RWPE2 (cell line): ENCODE data around the gene GLCE.

Experiments used
- ATAC-seq: fragments of 200-7000 bp; cut with Tn5 transposase; 3 replicates; pipeline ENCODE4 v1.9.1; 2021; ENCODE audit warnings: low read depth
- DNase-seq: peaks from one replicate; pipeline ENCODE4 v3.0.0-alpha.2; 2020; ENCODE audit warnings: low spot score
- H3K27ac ChIP-seq: fragments of 450-650 bp; 2 replicates; pipeline ENCODE4 v1.5.1; 2017; ENCODE audit warnings: mild to moderate bottlenecking; ENCODE audit not compliant: poor library complexity, severe bottlenecking
- H3K27me3 ChIP-seq: fragments of 250-450 bp; sonication (Bioruptor Pico); 2 replicates; pipeline ENCODE4 v1.5.1; 2021; ENCODE audit warnings: mild to moderate bottlenecking, moderate library complexity; ENCODE audit not compliant: insufficient read depth, poor library complexity, severe bottlenecking
- H3K36me3 ChIP-seq: fragments of 250-450 bp; sonication (Bioruptor Pico); 2 replicates; pipeline ENCODE4 v1.5.1; 2020; ENCODE audit warnings: low read depth, mild to moderate bottlenecking, moderate library complexity
- H3K4me1 ChIP-seq: fragments of 250-450 bp; sonication (Bioruptor Pico); 2 replicates; pipeline ENCODE4 v1.5.1; 2021; ENCODE audit warnings: mild to moderate bottlenecking, moderate library complexity; ENCODE audit not compliant: insufficient read depth, poor library complexity, severe bottlenecking
- H3K4me3 ChIP-seq: fragments of 250-450 bp; sonication (Bioruptor Pico); 2 replicates; pipeline ENCODE4 v1.5.1; 2021; ENCODE audit warnings: mild to moderate bottlenecking, moderate library complexity; ENCODE audit not compliant: severe bottlenecking
- H3K9me3 ChIP-seq: fragments of 250-450 bp; sonication (Bioruptor Pico); 2 replicates; pipeline ENCODE4 v1.5.1; 2021; ENCODE audit warnings: mild to moderate bottlenecking, moderate library complexity; ENCODE audit not compliant: severe bottlenecking
- CTCF ChIP-seq: fragments of 450-650 bp; IDR thresholded peaks from one replicate; pipeline ENCODE4 v1.5.1; 2017; ENCODE audit warnings: mild to moderate bottlenecking, moderate library complexity; ENCODE audit not compliant: poor library complexity, severe bottlenecking

The GLCE gene

GRCh38 chr15:69146724-69147435 is 13.6 kb upstream of the GLCE start:
- TF ChIP-seq CTCF = no peak
- Histone ChIP-seq H3K4me3 (no peak overlapping the region), H3K27me3 (peaks cover 7% of the 10 kb centered on the region), H3K36me3 (no peaks in the 10 kb centered on the region), H3K27ac (no peak overlapping the region), H3K4me1 (no peaks in the 10 kb centered on the region), H3K9me3 (no peaks in the 10 kb centered on the region)
- no peak for DNase-seq
- ATAC-seq = no peak

- no peak for TF ChIP-seq CTCF
- Histone ChIP-seq H3K36me3 (no peaks in the 10 kb centered on the region), H3K27ac (no peak overlapping the region), H3K4me1 (no peaks in the 10 kb centered on the region), H3K27me3 (peaks cover 7% of the 10 kb centered on the region), H3K4me3 (no peak overlapping the region), H3K9me3 (no peaks in the 10 kb centered on the region)
- ATAC-seq (no peak), DNase-seq (no peak)
Measured at GRCh38 chr15:69148465-69148864, 12.0 kb upstream of the GLCE start.

GRCh38 chr15:69149163-69149562 is 11.3 kb upstream of the GLCE start:
- Histone ChIP-seq H3K9me3 (no peaks in the 10 kb centered on the region), H3K27me3 (peaks cover 7% of the 10 kb centered on the region), H3K4me3 (no peak overlapping the region), H3K4me1 (no peaks in the 10 kb centered on the region), H3K27ac (no peak overlapping the region), H3K36me3 (no peaks in the 10 kb centered on the region)
- DNase-seq (no peak), ATAC-seq (no peak)
- TF ChIP-seq CTCF = no peak

GRCh38 chr15:69149803-69150202 is 10.6 kb upstream of the GLCE start:
- Histone ChIP-seq H3K27ac (no peak overlapping the region), H3K36me3 (no peaks in the 10 kb centered on the region), H3K4me1 (peaks cover 6% of the 10 kb centered on the region), H3K9me3 (no peaks in the 10 kb centered on the region), H3K27me3 (peaks cover 7% of the 10 kb centered on the region), H3K4me3 (no peak overlapping the region)
- DNase-seq = no peak
- TF ChIP-seq CTCF = no peak
- ATAC-seq = no peak

- no peaks in the 10 kb centered on the region for H3K36me3 ChIP-seq
- ATAC-seq = no peak
- no peaks in the 10 kb centered on the region for H3K9me3 ChIP-seq
- DNase-seq = no peak
- TF ChIP-seq CTCF = no peak
- H3K4me3 ChIP-seq = no peak overlapping the region
- peaks cover 7% of the 10 kb centered on the region for H3K27me3 ChIP-seq
- peaks cover 9% of the 10 kb centered on the region for H3K4me1 ChIP-seq
- H3K27ac ChIP-seq = no peak overlapping the region
Measured at GRCh38 chr15:69150336-69150735, 10.1 kb upstream of the GLCE start.
